Neural crest cell (in vitro differentiated cells): Measurements from ENCODE around the gene MED12L. TPM values are rescaled to one million over a fixed set of nuclear protein-coding genes. Genes with fewer than 3 reads are reported as not detected.

Experiments
- DNase-seq: peaks from one replicate; pipeline ENCODE4 v3.0.0; 2021; ENCODE audit warnings: low read depth, mixed read lengths, low spot score
- H3K27ac Mint-ChIP-seq: one replicate; pipeline ENCODE4 v1.8.0; 2021; ENCODE audit warnings: mild to moderate bottlenecking, mixed read lengths; ENCODE audit not compliant: unreplicated experiment
- H3K27me3 Mint-ChIP-seq: 2 replicates; pipeline ENCODE4 v1.8.0; 2021; ENCODE audit warnings: low read depth, mild to moderate bottlenecking, mixed read lengths
- H3K36me3 Mint-ChIP-seq: 2 replicates; pipeline ENCODE4 v1.8.0; 2021; ENCODE audit warnings: low read depth, mild to moderate bottlenecking, mixed read lengths
- H3K4me1 Mint-ChIP-seq: 2 replicates; pipeline ENCODE4 v1.8.0; 2021; ENCODE audit warnings: mixed read lengths
- H3K4me3 Mint-ChIP-seq: one replicate; pipeline ENCODE4 v1.8.0; 2021; ENCODE audit warnings: mild to moderate bottlenecking, mixed read lengths
- H3K9me3 Mint-ChIP-seq: 2 replicates; pipeline ENCODE4 v1.8.0; 2021; ENCODE audit warnings: mixed read lengths
- long read RNA-seq: library from polyadenylated mRNA; unstranded; transcript quantifications from one replicate; pipeline ENCODE4 v2.0.0, GENCODE V29; 2020
- total RNA-seq: library from RNA; stranded (reverse); gene quantifications from 2 replicates; pipeline ENCODE4 v1.2.1, GENCODE V29; 2021
- TF ChIP-seq, protein P1 (sequence below): fragments of 200-600 bp; sonication (generic); conservative IDR thresholded peaks from 2 replicates; pipeline ENCODE4 v1.5.0; 2021; ENCODE audit warnings: antibody characterized with exemption, mild to moderate bottlenecking

Gene MED12L, protein sequence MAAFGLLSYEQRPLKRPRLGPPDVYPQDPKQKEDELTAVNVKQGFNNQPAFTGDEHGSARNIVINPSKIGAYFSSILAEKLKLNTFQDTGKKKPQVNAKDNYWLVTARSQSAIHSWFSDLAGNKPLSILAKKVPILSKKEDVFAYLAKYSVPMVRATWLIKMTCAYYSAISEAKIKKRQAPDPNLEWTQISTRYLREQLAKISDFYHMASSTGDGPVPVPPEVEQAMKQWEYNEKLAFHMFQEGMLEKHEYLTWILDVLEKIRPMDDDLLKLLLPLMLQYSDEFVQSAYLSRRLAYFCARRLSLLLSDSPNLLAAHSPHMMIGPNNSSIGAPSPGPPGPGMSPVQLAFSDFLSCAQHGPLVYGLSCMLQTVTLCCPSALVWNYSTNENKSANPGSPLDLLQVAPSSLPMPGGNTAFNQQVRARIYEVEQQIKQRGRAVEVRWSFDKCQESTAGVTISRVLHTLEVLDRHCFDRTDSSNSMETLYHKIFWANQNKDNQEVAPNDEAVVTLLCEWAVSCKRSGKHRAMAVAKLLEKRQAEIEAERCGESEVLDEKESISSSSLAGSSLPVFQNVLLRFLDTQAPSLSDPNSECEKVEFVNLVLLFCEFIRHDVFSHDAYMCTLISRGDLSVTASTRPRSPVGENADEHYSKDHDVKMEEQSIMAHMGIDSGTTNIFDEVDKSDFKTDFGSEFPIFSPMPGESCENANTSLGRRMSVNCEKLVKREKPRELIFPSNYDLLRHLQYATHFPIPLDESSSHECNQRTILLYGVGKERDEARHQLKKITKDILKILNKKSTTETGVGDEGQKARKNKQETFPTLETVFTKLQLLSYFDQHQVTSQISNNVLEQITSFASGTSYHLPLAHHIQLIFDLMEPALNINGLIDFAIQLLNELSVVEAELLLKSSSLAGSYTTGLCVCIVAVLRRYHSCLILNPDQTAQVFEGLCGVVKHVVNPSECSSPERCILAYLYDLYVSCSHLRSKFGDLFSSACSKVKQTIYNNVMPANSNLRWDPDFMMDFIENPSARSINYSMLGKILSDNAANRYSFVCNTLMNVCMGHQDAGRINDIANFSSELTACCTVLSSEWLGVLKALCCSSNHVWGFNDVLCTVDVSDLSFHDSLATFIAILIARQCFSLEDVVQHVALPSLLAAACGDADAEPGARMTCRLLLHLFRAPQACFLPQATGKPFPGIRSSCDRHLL (N-terminal part only)
- 12.2 and 12.8 TPM in 2 replicates for total RNA-seq
- long read RNA-seq, partial matches to known transcripts, result 2 of 4 reads
- long read RNA-seq, other reads (novel, unspliced or antisense), result 2 of 4 reads

DNA sequence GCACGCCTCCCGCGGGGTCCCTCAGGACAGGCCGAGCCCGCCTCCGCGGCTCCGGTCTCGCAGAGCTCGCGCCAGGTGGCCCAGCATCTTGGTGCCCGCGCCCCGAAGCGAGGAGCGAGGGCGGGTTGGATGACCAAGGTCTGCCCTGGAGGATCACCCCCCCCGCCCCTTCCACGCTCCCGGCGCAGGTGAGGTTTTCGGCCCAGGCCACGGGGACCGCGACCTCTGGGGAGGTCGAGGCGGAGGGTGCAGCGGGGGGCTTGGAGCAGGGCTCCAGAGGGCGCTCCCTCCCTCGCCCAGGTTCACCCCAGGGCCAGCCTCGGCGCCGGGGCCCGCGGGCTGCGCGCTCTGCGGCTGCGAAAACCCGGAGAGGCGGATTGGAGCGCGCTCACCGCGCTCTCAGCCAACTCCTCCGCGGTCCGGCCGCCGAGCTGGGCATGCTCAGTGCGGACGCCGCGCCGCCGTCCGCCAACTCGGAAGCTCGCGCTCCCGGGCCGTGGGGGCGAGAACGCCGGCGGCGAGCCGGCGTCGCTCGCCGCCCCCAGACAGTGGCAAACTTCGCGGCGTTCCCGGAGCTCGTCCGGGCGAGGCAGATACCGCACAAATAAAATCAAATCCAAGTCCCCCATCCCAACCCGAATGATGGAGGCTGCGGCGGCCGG is at the start of gene MED12L:
Gene MED12L (plus strand): TSS at position 438 of the 662 bp plus-strand sequence. CDS start 1,263 bp downstream, outside the sequence.
- H3K4me3 Mint-ChIP-seq, result peak within 1 kb of the TSS; percentile 99
- H3K36me3 Mint-ChIP-seq, result no peaks in the 10 kb centered on the region
- H3K27me3 Mint-ChIP-seq, result peaks cover 36% of the 10 kb centered on the region
- H3K4me1 Mint-ChIP-seq, result peaks cover 13% of the 10 kb centered on the region
- TF ChIP-seq, protein P1, sequence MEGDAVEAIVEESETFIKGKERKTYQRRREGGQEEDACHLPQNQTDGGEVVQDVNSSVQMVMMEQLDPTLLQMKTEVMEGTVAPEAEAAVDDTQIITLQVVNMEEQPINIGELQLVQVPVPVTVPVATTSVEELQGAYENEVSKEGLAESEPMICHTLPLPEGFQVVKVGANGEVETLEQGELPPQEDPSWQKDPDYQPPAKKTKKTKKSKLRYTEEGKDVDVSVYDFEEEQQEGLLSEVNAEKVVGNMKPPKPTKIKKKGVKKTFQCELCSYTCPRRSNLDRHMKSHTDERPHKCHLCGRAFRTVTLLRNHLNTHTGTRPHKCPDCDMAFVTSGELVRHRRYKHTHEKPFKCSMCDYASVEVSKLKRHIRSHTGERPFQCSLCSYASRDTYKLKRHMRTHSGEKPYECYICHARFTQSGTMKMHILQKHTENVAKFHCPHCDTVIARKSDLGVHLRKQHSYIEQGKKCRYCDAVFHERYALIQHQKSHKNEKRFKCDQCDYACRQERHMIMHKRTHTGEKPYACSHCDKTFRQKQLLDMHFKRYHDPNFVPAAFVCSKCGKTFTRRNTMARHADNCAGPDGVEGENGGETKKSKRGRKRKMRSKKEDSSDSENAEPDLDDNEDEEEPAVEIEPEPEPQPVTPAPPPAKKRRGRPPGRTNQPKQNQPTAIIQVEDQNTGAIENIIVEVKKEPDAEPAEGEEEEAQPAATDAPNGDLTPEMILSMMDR, result no peak
- peak within 1 kb of the TSS; percentile 84 for H3K27ac Mint-ChIP-seq
- H3K9me3 Mint-ChIP-seq, result no peaks in the 10 kb centered on the region
- DNase-seq, result peak; percentile 65

DNA sequence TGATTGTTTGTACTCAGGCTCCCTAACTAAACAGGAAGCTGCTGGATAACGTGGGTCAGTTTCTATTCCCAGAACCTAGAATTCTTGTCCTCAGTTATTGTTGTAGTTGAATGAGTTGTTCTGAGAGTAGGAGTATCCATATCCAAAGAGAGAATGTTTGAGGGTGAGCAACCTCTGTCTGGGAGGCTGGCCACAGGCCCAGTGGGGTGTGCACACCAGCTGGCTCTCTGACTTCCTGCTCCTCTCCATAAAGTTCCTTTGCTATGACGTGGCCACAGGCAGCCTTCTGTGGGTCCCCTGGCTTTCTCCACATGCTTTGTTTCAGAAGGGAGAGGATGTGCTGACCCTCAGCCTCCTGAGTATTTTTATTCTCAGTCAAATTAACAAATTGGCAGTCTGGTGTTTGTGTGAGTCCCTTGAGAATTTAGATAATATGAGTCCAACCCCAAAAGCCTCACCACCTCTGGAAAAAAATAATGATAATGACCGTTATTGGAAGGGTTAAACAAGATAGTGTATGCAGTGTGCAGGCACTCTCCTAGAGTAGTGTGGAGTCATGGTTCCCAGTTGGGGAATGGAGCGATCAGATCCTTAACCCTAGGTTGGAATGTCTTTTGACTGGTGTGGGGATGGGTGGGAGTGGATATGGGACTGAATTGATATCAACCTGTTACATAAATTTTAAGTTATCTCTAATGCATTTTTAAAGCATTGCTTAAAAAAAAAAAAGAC is 47.6 kb upstream of the MED12L start:
- Mint-ChIP-seq H3K36me3 (no peaks in the 10 kb centered on the region), H3K9me3 (no peaks in the 10 kb centered on the region)

DNA sequence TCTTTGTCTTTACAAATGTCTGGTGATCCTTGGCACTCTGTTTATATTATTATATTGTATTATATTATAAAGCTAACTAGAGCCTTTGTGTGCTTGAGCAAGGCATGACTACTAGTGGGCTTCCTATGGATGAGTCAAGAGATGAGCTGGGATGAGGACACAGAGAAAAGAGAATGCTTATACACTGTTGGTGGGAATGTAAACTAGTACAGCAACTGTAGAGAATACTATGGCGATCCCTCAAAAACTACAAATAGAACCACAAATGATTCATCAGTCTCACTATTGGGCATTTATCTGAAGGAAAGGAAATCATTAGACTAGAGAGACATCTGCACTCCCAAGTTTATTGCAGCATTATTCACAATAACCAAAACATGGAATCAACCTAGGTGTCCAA is 40.8 kb upstream of the MED12L start:
- no peaks in the 10 kb centered on the region for H3K9me3 Mint-ChIP-seq
- H3K27me3 Mint-ChIP-seq, result no peaks in the 10 kb centered on the region
- no peak overlapping the region for H3K4me3 Mint-ChIP-seq
- H3K36me3 Mint-ChIP-seq, result no peaks in the 10 kb centered on the region
- TF ChIP-seq, protein P1, result no peak
- no peak for DNase-seq
- H3K4me1 Mint-ChIP-seq, result peaks cover 16% of the 10 kb centered on the region
- no peak overlapping the region for H3K27ac Mint-ChIP-seq

More for the DNA sequence above, 47.6 kb upstream of the MED12L start:
- Mint-ChIP-seq H3K27ac (no peak overlapping the region), H3K4me3 (no peak overlapping the region), H3K27me3 (no peaks in the 10 kb centered on the region), H3K4me1 (peaks cover 3% of the 10 kb centered on the region)
- TF ChIP-seq, protein P1, result no peak
- DNase-seq, result no peak

DNA sequence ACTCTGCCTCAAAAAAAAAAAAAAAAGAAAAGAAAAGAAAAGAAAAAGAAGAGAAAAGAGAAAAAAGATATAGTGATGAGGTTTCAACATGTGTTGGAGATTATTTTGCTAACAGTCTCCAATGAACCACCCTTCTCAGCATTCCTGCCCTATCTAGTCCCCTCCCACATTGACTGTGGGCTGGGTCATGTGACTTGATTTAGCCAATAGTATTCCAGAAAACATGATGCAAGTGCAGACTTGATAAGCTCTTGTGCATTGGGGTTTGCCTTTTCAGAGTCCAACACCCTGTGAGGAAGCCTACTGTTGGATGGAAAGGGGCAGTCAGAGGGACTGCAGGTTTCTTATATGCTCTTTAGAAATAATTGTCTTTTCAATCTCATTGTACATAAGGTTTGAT is 37.8 kb upstream of the MED12L start:
- DNase-seq, result no peak
- H3K9me3 Mint-ChIP-seq, result no peaks in the 10 kb centered on the region
- peaks cover 16% of the 10 kb centered on the region for H3K4me1 Mint-ChIP-seq
- no peaks in the 10 kb centered on the region for H3K27me3 Mint-ChIP-seq
- TF ChIP-seq, protein P1, result no peak
- no peaks in the 10 kb centered on the region for H3K36me3 Mint-ChIP-seq
- H3K4me3 Mint-ChIP-seq, result no peak overlapping the region
- H3K27ac Mint-ChIP-seq, result no peak overlapping the region
